Osteocyte (in vitro differentiated cells): ENCODE measurements around the gene MACO1. TPM values are rescaled to one million over a fixed set of nuclear protein-coding genes. Genes with fewer than 3 reads are reported as not detected.

Experiments
- DNase-seq: peaks from one replicate; pipeline ENCODE4 v3.0.0; 2021; ENCODE audit warnings: mixed read lengths; ENCODE audit not compliant: unreplicated experiment; ENCODE audit errors: extremely low spot score
- H3K27ac Mint-ChIP-seq: one replicate; pipeline ENCODE4 v1.8.0; 2021; ENCODE audit warnings: mild to moderate bottlenecking, mixed read lengths; ENCODE audit not compliant: unreplicated experiment
- H3K27me3 Mint-ChIP-seq: one replicate; pipeline ENCODE4 v1.8.0; 2021; ENCODE audit warnings: mixed read lengths; ENCODE audit not compliant: unreplicated experiment
- H3K36me3 Mint-ChIP-seq: one replicate; pipeline ENCODE4 v1.8.0; 2021; ENCODE audit warnings: mixed read lengths; ENCODE audit not compliant: unreplicated experiment
- H3K4me1 Mint-ChIP-seq: one replicate; pipeline ENCODE4 v1.8.0; 2021; ENCODE audit warnings: mixed read lengths; ENCODE audit not compliant: unreplicated experiment
- H3K4me3 Mint-ChIP-seq: one replicate; pipeline ENCODE4 v1.8.0; 2021; ENCODE audit warnings: mild to moderate bottlenecking, moderate library complexity, mixed read lengths; ENCODE audit not compliant: unreplicated experiment
- H3K9me3 Mint-ChIP-seq: one replicate; pipeline ENCODE4 v1.8.0; 2021; ENCODE audit warnings: mixed read lengths; ENCODE audit not compliant: unreplicated experiment
- total RNA-seq: library from RNA; stranded (reverse); gene quantifications from 2 replicates; pipeline ENCODE4 v1.2.1, GENCODE V29; 2021
- TF ChIP-seq, protein P1 (sequence below): fragments of 200-600 bp; sonication (generic); IDR thresholded peaks from 2 replicates; pipeline ENCODE4 v1.5.0; 2021; ENCODE audit warnings: antibody characterized with exemption, mild to moderate bottlenecking, moderate library complexity

Gene MACO1
- total RNA-seq, 1 donor from 2014 or later: 30.7 TPM

DNA sequence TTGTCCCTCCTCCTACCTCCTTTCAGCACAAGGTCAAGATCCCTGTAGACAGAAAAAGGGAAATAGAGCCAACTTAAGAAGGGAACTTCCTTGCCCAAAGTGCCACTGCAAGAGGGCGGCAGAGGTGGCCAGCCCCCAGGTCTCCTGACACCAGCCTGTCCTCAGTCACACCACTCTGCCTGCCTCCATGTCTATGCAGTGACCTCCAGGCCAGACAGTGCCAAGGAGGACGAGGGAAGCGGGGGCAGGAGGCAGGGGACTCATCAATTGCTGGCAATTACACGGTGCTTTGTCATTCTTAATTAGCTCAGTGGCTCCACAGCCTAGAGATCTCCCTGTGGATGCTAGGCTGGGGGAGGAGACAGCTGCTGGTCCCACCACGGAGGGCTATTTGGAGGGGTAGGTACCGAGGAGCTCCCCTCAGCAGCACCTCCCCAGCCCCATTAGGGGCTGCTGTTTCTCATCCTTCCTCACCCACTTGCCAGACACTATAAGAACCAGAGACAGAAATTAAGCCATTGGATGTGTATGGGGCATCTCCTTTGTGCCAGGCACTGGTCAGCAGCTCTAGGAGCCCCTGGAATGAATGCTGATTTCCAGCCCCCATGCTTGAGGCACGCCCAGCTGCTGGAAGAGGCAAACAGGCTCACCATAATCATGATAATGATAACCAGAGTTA is 106.6 kb downstream of the MACO1 start:
- no peaks in the 10 kb centered on the region for H3K4me1 Mint-ChIP-seq
- DNase-seq: no peak
- no peak overlapping the region for H3K27ac Mint-ChIP-seq
- TF ChIP-seq, protein P1, sequence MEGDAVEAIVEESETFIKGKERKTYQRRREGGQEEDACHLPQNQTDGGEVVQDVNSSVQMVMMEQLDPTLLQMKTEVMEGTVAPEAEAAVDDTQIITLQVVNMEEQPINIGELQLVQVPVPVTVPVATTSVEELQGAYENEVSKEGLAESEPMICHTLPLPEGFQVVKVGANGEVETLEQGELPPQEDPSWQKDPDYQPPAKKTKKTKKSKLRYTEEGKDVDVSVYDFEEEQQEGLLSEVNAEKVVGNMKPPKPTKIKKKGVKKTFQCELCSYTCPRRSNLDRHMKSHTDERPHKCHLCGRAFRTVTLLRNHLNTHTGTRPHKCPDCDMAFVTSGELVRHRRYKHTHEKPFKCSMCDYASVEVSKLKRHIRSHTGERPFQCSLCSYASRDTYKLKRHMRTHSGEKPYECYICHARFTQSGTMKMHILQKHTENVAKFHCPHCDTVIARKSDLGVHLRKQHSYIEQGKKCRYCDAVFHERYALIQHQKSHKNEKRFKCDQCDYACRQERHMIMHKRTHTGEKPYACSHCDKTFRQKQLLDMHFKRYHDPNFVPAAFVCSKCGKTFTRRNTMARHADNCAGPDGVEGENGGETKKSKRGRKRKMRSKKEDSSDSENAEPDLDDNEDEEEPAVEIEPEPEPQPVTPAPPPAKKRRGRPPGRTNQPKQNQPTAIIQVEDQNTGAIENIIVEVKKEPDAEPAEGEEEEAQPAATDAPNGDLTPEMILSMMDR: no peak
- H3K36me3 Mint-ChIP-seq: no peaks in the 10 kb centered on the region
- H3K4me3 Mint-ChIP-seq: no peak overlapping the region
- H3K9me3 Mint-ChIP-seq: no peaks in the 10 kb centered on the region
- H3K27me3 Mint-ChIP-seq: peaks cover 2% of the 10 kb centered on the region

DNA sequence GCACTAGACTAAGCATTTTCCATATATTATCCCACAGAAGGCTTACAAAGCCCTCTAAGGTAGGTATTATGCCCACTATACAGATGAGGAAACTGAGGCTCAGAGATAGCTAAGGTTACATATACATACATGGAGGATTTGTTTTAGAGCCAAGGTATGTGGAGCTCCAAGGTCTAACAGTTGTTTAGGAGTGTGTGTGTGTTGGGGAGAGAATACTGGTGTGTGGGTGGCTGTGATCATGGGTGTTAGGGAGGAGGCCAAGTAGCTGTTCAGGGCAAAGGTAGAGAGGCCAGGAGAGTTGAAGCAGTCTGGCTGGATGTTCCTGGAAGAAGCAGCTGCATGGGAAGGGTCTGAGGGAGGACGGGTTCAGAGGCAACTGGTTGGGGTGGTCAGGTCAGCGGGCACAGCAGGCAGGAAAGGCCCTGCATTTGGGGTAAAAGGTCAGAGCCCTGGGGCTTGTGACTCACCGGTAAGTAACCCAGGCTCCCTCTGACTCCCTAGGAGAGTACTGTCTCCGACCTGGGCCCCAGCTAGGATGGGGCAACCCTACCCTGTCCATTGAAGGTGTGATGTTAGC is 107.6 kb downstream of the MACO1 start:
- TF ChIP-seq, protein P1: no peak
- no peak overlapping the region for H3K27ac Mint-ChIP-seq
- no peaks in the 10 kb centered on the region for H3K36me3 Mint-ChIP-seq
- no peaks in the 10 kb centered on the region for H3K9me3 Mint-ChIP-seq
- H3K4me3 Mint-ChIP-seq: no peak overlapping the region
- peaks cover 2% of the 10 kb centered on the region for H3K27me3 Mint-ChIP-seq
- H3K4me1 Mint-ChIP-seq: no peaks in the 10 kb centered on the region
- DNase-seq: no peak

DNA sequence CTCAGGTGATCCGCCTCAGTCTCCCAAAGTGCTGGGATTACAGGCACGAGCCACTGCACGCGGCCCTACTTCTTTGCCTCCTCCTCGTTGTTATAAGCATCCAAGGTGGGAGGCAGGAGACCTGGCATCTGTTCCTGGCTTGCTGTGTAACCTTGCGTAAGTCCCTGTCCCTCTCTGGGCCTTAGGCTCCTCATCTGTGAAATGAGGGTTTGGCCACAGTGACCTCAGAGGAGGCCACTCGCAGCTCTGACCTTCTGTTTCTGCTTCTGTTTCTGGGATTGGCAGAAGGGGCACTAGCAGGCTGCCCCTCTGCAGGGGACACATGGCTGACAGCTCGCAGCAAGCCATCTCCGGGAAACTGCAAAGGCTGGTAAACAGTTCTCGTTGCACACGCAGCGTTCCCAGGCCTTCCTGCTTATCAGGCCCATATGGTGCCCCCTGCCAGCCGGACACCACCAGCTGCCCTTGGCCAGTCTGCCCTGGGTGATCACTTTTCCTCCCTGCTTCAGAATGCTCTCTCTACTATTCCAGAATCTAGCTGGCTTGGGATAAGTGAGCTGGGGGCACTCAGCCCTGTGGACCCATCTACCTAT is 110.1 kb downstream of the MACO1 start:
- no peak overlapping the region for H3K4me3 Mint-ChIP-seq
- H3K4me1 Mint-ChIP-seq: peaks cover 12% of the 10 kb centered on the region
- H3K27me3 Mint-ChIP-seq: peaks cover 2% of the 10 kb centered on the region
- H3K9me3 Mint-ChIP-seq: no peaks in the 10 kb centered on the region
- H3K27ac Mint-ChIP-seq: no peak overlapping the region
- H3K36me3 Mint-ChIP-seq: no peaks in the 10 kb centered on the region
- TF ChIP-seq, protein P1: no peak
- DNase-seq: no peak

DNA sequence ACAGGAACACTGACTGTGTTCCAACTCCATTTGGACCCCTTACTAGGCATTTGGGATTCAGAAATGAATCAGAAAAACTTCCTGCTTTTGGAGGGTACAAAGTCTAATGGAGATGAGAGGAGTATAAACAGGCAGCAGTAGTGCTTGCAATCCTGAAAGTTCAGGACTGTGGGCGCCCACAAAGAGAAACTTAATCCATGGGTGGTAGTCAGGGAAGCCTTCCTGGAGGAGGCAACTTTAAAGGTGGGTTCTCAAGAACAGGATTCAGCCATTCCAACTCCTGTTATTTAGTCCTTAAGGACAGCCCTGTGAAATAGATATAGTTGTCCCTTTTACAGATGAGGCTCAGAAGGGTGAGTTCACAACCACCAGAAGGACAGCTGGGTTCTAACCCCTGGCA is 110.7 kb downstream of the MACO1 start:
- TF ChIP-seq, protein P1: no peak
- no peaks in the 10 kb centered on the region for H3K36me3 Mint-ChIP-seq
- H3K4me3 Mint-ChIP-seq: no peak overlapping the region
- no peak overlapping the region for H3K27ac Mint-ChIP-seq
- peaks cover 14% of the 10 kb centered on the region for H3K4me1 Mint-ChIP-seq
- no peaks in the 10 kb centered on the region for H3K27me3 Mint-ChIP-seq
- DNase-seq: no peak
- H3K9me3 Mint-ChIP-seq: no peaks in the 10 kb centered on the region

DNA sequence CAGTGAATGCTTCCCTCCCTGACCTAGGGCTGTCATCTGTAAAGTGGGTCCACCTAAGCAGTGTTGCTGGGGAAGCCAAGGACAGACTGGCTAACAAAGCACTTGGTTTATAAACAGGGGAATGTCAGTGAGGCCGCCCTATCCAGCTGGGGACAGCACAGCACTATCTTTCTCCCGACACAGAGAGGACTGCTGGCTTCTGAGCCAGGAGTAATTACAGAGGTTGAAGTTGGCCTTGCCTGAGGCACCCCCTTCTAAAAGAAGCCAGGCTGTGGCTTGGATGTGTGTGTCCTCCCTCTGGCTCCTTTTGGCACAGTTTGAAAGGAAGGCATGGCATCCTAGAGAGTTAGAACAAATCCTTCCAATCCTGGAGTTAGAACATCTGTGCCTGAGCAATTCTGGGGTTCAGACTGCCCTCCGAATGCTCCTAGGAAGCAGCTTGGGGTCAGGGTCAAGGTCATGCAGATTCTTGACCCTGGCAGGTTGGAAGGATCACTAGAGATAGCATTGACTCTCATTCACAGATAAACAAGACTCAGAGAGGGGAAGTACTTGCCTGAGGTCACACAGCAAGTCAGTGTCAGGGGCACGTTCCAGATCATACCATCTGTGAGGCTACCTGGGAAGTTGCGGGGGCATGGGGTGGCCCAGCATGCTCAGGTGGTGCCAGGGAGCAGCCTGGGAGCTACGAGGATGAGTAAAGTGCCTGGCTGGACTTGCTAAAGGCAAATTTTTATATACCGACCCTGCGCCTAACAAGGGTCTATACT is 111.4 kb downstream of the MACO1 start:
- Mint-ChIP-seq H3K4me3 (peak overlapping the region; percentile 51), H3K9me3 (no peaks in the 10 kb centered on the region), H3K36me3 (no peaks in the 10 kb centered on the region), H3K27ac (no peak overlapping the region), H3K27me3 (no peaks in the 10 kb centered on the region), H3K4me1 (peaks cover 18% of the 10 kb centered on the region)
- no peak for DNase-seq
- TF ChIP-seq, protein P1: no peak
